HCT116 (cell line): ENCODE data around the gene CA10. TPM values are rescaled to one million over a fixed set of nuclear protein-coding genes. Genes with fewer than 3 reads are reported as not detected.

ENCODE experiments used
- ATAC-seq: fragments of 200-7000 bp; cut with Tn5 transposase; 2 replicates; pipeline ENCODE4 v1.9.1; 2020; ENCODE audit warnings: mild to moderate bottlenecking, moderate library complexity
- BruUV-seq: library from RNA; stranded (reverse); fragments of 400-500 nt; replicated peaks from 2 replicates; lab custom pipeline; 2021; lab: Mats Ljungman, UMichigan
- CTCF ChIA-PET: fragments of 300-600 bp; sonication (Branson Sonifier 250); formaldehyde crosslinking; loops from one replicate; lab custom pipeline; 2021; ENCODE audit warnings: antibody characterized with exemption; lab: Charles Lee
- POLR2A ChIA-PET: fragments of 300-600, 350-600 bp; sonication (Branson Sonifier 250); formaldehyde crosslinking; loops from one replicate; lab custom pipeline; 2021; ENCODE audit warnings: antibody characterized with exemption; lab: Charles Lee
- RAD21 ChIA-PET, 2 experiments: fragments of 300-600 bp; sonication (Branson Sonifier 250); formaldehyde crosslinking; loops; one replicate each; lab custom pipeline; 2023; ENCODE audit warnings: low total read pairs in 2 of 2; ENCODE audit not compliant: uncharacterized antibody in 2 of 2, unreplicated experiment in 2 of 2, low non-redundant PET in 1 of 2; lab: Charles Lee
- DNase-seq: peaks from one replicate; pipeline ENCODE4 v3.0.0-alpha.2; 2010; ENCODE audit warnings: low read depth, low spot score
- H2AFZ ChIP-seq: fragments of 200-600 bp; shearing (Covaris generic), sonication (generic); 2 replicates; pipeline ENCODE4 v1.6.1; 2017; ENCODE audit warnings: low read depth, mixed run types, mixed read lengths, antibody characterized with exemption, low read length; ENCODE audit not compliant: poor library complexity, severe bottlenecking
- H3K27ac ChIP-seq: 2 replicates; pipeline ENCODE4 v1.5.1; 2012; ENCODE audit warnings: low read depth, low read length
- H3K27me3 ChIP-seq: fragments of 200-600 bp; sonication (generic); 2 replicates; pipeline ENCODE4 v1.6.1; 2016; ENCODE audit warnings: mixed run types, low read length, mixed read lengths; ENCODE audit not compliant: insufficient read depth
- H3K36me3 ChIP-seq, 2 experiments: fragments of 200-500 bp in 1 of 2; fragments of 200-600 bp in 1 of 2; sonication (Bioruptor generic) in 1 of 2; sonication (generic) in 1 of 2; 2 replicates each; pipeline versions ENCODE4 v1.5.1 to v1.6.1; 2014 to 2016; ENCODE audit warnings: low read length in 2 of 2, inconsistent platforms in 1 of 2, mixed read lengths in 1 of 2, mixed run types in 1 of 2; ENCODE audit not compliant: insufficient read depth in 2 of 2, control insufficient read depth in 1 of 2
- H3K4me1 ChIP-seq, 2 experiments: fragments of 200-600 bp in 1 of 2; sonication (generic) in 1 of 2; 2 replicates each; pipeline versions ENCODE4 v1.5.1 to v1.6.1; 2012 to 2017; ENCODE audit warnings: low read length in 2 of 2, inconsistent platforms in 1 of 2, mild to moderate bottlenecking in 1 of 2, mixed read lengths in 1 of 2, mixed run types in 1 of 2, moderate library complexity in 1 of 2; ENCODE audit not compliant: insufficient read depth in 2 of 2, control insufficient read depth in 1 of 2
- H3K4me2 ChIP-seq: fragments of 200-600 bp; sonication (generic); 2 replicates; pipeline ENCODE4 v1.6.1; 2017; ENCODE audit warnings: mixed run types, low read length, mixed read lengths
- H3K4me3 ChIP-seq, 2 experiments: fragments of 200-600 bp in 1 of 2; sonication (generic) in 1 of 2; replicated peaks in 1 of 2; 2 replicates each; pipeline ENCODE4 v1.5.1; 2011 to 2016; ENCODE audit warnings: low read length in 2 of 2, control low read depth in 1 of 2, low read depth in 1 of 2, mild to moderate bottlenecking in 1 of 2, mixed read lengths in 1 of 2, mixed run types in 1 of 2
- H3K79me2 ChIP-seq: fragments of 200-600 bp; sonication (generic); 2 replicates; pipeline ENCODE4 v1.6.1; 2017; ENCODE audit warnings: mild to moderate bottlenecking, mixed run types, low read length, moderate library complexity, mixed read lengths; ENCODE audit not compliant: insufficient read depth
- H3K9ac ChIP-seq: fragments of 200-600 bp; sonication (generic); 2 replicates; pipeline ENCODE4 v1.6.1; 2016; ENCODE audit warnings: low read length, mixed read lengths
- H3K9me2 ChIP-seq: fragments of 200-600 bp; sonication (generic), shearing (Covaris generic); 2 replicates; pipeline ENCODE4 v1.6.1; 2017; ENCODE audit warnings: mixed run types, mild to moderate bottlenecking, moderate library complexity; ENCODE audit not compliant: insufficient read depth
- H3K9me3 ChIP-seq, 2 experiments: fragments of 200-500 bp in 1 of 2; fragments of 200-600 bp in 1 of 2; sonication (Bioruptor generic) in 1 of 2; sonication (generic) in 1 of 2; 2 replicates each; pipeline ENCODE4 v1.6.1; 2014 to 2017; ENCODE audit warnings: low read length in 2 of 2, mixed read lengths in 2 of 2, inconsistent platforms in 1 of 2, low read depth in 1 of 2, mild to moderate bottlenecking in 1 of 2, mixed run types in 1 of 2, moderate library complexity in 1 of 2; ENCODE audit not compliant: control insufficient read depth in 1 of 2, insufficient read depth in 1 of 2
- H4K20me1 ChIP-seq: fragments of 200-600 bp; sonication (generic), shearing (Covaris generic); 2 replicates; pipeline ENCODE4 v1.6.1; 2017; ENCODE audit warnings: mixed run types, mild to moderate bottlenecking, moderate library complexity; ENCODE audit not compliant: insufficient read depth
- CBX3 ChIP-seq: IDR thresholded peaks from 2 replicates; pipeline ENCODE4 v1.6.1; 2012; ENCODE audit warnings: low read depth
- CEBPB ChIP-seq: IDR thresholded peaks from 2 replicates; pipeline ENCODE4 v1.6.1; 2012; ENCODE audit warnings: low read depth
- EGR1 ChIP-seq: IDR thresholded peaks from 2 replicates; pipeline ENCODE4 v1.6.1; 2012; ENCODE audit warnings: low read depth
- ELF1 ChIP-seq: IDR thresholded peaks from 2 replicates; pipeline ENCODE4 v1.6.1; 2012; ENCODE audit warnings: low read depth, borderline replicate concordance
- EZH2 ChIP-seq: fragments of 200-600 bp; sonication (generic); IDR thresholded peaks from 2 replicates; pipeline ENCODE4 v1.6.1; 2017; ENCODE audit warnings: antibody characterized with exemption, mixed run types
- EZH2phosphoT487 ChIP-seq: fragments of 200-600 bp; IDR thresholded peaks from 2 replicates; pipeline ENCODE4 v1.6.1; 2018; ENCODE audit warnings: antibody characterized with exemption, borderline replicate concordance
- FOSL1 ChIP-seq: IDR thresholded peaks from 2 replicates; pipeline ENCODE4 v1.6.1; 2012; ENCODE audit warnings: low read depth
- JUND ChIP-seq: IDR thresholded peaks from 2 replicates; pipeline ENCODE4 v1.6.1; 2012
- POLR2A ChIP-seq: IDR thresholded peaks from 2 replicates; pipeline ENCODE4 v1.7.0; 2011; ENCODE audit warnings: borderline replicate concordance; ENCODE audit not compliant: insufficient read depth, insufficient read length; ENCODE audit errors: extremely low read depth
- POLR2AphosphoS5 ChIP-seq: IDR thresholded peaks from 2 replicates; pipeline ENCODE4 v1.6.1; 2011; ENCODE audit warnings: mild to moderate bottlenecking, low read depth, low read length, moderate library complexity
- SIN3A ChIP-seq: IDR thresholded peaks from 2 replicates; pipeline ENCODE4 v1.6.1; 2012; ENCODE audit warnings: low read depth
- SP1 ChIP-seq: IDR thresholded peaks from 2 replicates; pipeline ENCODE4 v1.6.1; 2012; ENCODE audit warnings: low read depth
- TCF7L2 ChIP-seq: IDR thresholded peaks from 2 replicates; pipeline ENCODE4 v1.7.0; 2011; ENCODE audit warnings: borderline replicate concordance, inconsistent platforms; ENCODE audit not compliant: insufficient read depth, insufficient read length; ENCODE audit errors: extremely low read depth
- YY1 ChIP-seq: IDR thresholded peaks from 2 replicates; pipeline ENCODE4 v1.6.1; 2011; ENCODE audit warnings: low read length, low read depth, moderate library complexity, mild to moderate bottlenecking; ENCODE audit not compliant: insufficient replicate concordance; ENCODE audit errors: extremely low read depth
- ZNF274 ChIP-seq: fragments of 200-500 bp; sonication (Bioruptor generic); IDR thresholded peaks from 2 replicates; pipeline ENCODE4 v1.6.1; 2014; ENCODE audit warnings: mild to moderate bottlenecking, low read depth, low read length, inconsistent platforms
- intact Hi-C: fragments of 100-400 bp; cut with micrococcal nuclease; formaldehyde crosslinking; loops from 2 replicates; pipeline ENCODE4 v1.10.0; 2022
- total RNA-seq: library from RNA; stranded (reverse); gene quantifications from one replicate; pipeline ENCODE4 v1.2.1, GENCODE V29; 2021; ENCODE audit not compliant: unreplicated experiment
- TF ChIP-seq, protein P1 (sequence below): IDR thresholded peaks from 2 replicates; pipeline ENCODE4 v1.6.1; 2012
- TF ChIP-seq, protein P2 (sequence below): IDR thresholded peaks from 2 replicates; pipeline ENCODE4 v1.6.1; 2012

CA10 gene
- total RNA-seq, 1 experiment from 2014 or later = not detected

DNA sequence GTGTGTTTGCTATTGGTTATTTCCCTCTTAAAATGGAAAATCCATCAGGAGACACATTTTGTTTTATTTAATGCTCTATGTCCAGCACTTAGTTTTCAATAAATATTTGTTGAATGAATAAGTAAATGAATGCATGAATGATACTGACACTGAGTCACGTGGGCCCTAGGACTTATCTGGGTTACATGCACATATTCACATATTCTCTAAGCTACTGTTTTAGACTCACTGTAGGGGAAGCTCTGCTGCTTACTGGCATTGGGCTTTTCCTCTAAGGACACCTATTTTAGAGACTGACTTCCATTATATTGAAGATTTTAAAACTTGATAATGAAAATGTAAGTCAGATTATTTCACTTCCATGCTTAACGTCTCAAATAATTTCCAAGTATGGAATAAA, 571.0 kb downstream of the CA10 start:
- POLR2A ChIA-PET = no interaction called here
- no peak for DNase-seq
- Histone ChIP-seq H3K4me2 (no peak overlapping the region), H3K79me2 (no peaks in the 10 kb centered on the region), H3K4me1 (no peaks in the 10 kb centered on the region), H3K9me3 (no peaks in the 10 kb centered on the region), H3K4me3 (no peak overlapping the region), H4K20me1 (no peaks in the 10 kb centered on the region), H3K9me2 (no peaks in the 10 kb centered on the region), H2AFZ (no peak overlapping the region), H3K27ac (no peak overlapping the region), H3K27me3 (peaks cover 9% of the 10 kb centered on the region), H3K9ac (no peak overlapping the region), H3K36me3 (no peaks in the 10 kb centered on the region)
- CTCF ChIA-PET = no interaction called here
- BruUV-seq = no TSS peak
- TF ChIP-seq CBX3 (no peak), POLR2A (no peak), YY1 (no peak), EGR1 (no peak), TCF7L2 (no peak), EZH2phosphoT487 (no peak), POLR2AphosphoS5 (no peak), SP1 (no peak), CEBPB (no peak), ZNF274 (no peak), JUND (no peak), SIN3A (no peak), EZH2 (no peak), FOSL1 (no peak), ELF1 (no peak)
- TF ChIP-seq, protein P1, sequence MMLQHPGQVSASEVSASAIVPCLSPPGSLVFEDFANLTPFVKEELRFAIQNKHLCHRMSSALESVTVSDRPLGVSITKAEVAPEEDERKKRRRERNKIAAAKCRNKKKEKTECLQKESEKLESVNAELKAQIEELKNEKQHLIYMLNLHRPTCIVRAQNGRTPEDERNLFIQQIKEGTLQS = no peak
- TF ChIP-seq, protein P2, sequence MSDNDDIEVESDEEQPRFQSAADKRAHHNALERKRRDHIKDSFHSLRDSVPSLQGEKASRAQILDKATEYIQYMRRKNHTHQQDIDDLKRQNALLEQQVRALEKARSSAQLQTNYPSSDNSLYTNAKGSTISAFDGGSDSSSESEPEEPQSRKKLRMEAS = no peak
- RAD21 ChIA-PET = no interaction called here
- no peak for ATAC-seq
- intact Hi-C loops = no loop called here
